Smooth muscle cell (in vitro differentiated cells): ENCODE results near the gene SLC9A3. TPM values are rescaled to one million over a fixed set of nuclear protein-coding genes. Genes with fewer than 3 reads are reported as not detected.
"Not testable (repeated sequence)": the region's sequence is repeated elsewhere in the genome, so short reads cannot be mapped to it uniquely, and the experiment has no call there.

Source experiments
- DNase-seq: peaks from one replicate; lab custom pipeline; 2025; ENCODE audit not compliant: unreplicated experiment; lab: John Stamatoyannopoulos, UW
- H2AFZ ChIP-seq: fragments of 200-600 bp; sonication (generic); 2 replicates; pipeline ENCODE4 v1.6.0; 2016; ENCODE audit warnings: antibody characterized with exemption, low read depth, mild to moderate bottlenecking
- H3F3A ChIP-seq: fragments of 200-600 bp; sonication (generic); 2 replicates; pipeline ENCODE4 v1.6.0; 2017; ENCODE audit warnings: antibody characterized with exemption, low read depth
- H3K27ac ChIP-seq: fragments of 200-600 bp; sonication (generic); 2 replicates; pipeline ENCODE4 v1.5.1; 2016; ENCODE audit warnings: low read depth, mild to moderate bottlenecking
- H3K27me3 ChIP-seq: fragments of 200-600 bp; sonication (generic); 2 replicates; pipeline ENCODE4 v1.6.1; 2016; ENCODE audit warnings: low read depth, mild to moderate bottlenecking
- H3K36me3 ChIP-seq: fragments of 200-600 bp; sonication (generic); 2 replicates; pipeline ENCODE4 v1.5.1; 2016; ENCODE audit warnings: low read depth
- H3K4me1 ChIP-seq: fragments of 200-600 bp; sonication (generic); 2 replicates; pipeline ENCODE4 v1.5.1; 2016; ENCODE audit warnings: low read depth
- H3K4me2 ChIP-seq: fragments of 200-600 bp; sonication (generic); 2 replicates; pipeline ENCODE4 v1.6.0; 2016; ENCODE audit warnings: mild to moderate bottlenecking
- H3K4me3 ChIP-seq: fragments of 200-600 bp; sonication (generic); 2 replicates; pipeline ENCODE4 v1.5.1; 2016; ENCODE audit warnings: mild to moderate bottlenecking
- H3K79me2 ChIP-seq: fragments of 200-600 bp; sonication (generic); 2 replicates; pipeline ENCODE4 v1.6.0; 2016; ENCODE audit warnings: low read depth, mild to moderate bottlenecking
- H3K9ac ChIP-seq: fragments of 200-600 bp; sonication (generic); 2 replicates; pipeline ENCODE4 v1.6.0; 2016; ENCODE audit warnings: low read depth
- H3K9me3 ChIP-seq: fragments of 200-600 bp; sonication (generic); replicated peaks from 2 replicates; pipeline ENCODE4 v1.5.1; 2016; ENCODE audit warnings: low read depth
- H4K20me1 ChIP-seq: fragments of 200-600 bp; sonication (generic); 2 replicates; pipeline ENCODE4 v1.6.0; 2016; ENCODE audit warnings: low read depth
- WGBS: methylation state at CpG from one replicate; pipeline ENCODE4 v1.1.7; 2016; ENCODE audit warnings: low lambda C conversion rate; 5-methylcytosine and 5-hydroxymethylcytosine counted together
- polyA plus RNA-seq: library from polyadenylated mRNA; unstranded; fragments of >200 nt; fragmentation: Nextera tagmentation; extraction: Ambion mirVana; gene quantifications from 2 replicates; pipeline ENCODE4 v1.2.1, GENCODE V29; 2016
- total RNA-seq: library from RNA; depleted of rRNA; stranded (reverse); fragments of >200 nt; gene quantifications from 2 replicates; pipeline ENCODE4 v1.2.3, GENCODE V29; 2014
- TF ChIP-seq, protein P1 (sequence below): fragments of 200-600 bp; sonication (generic); IDR thresholded peaks from 2 replicates; pipeline ENCODE4 v1.5.1; 2017; ENCODE audit warnings: borderline replicate concordance, mild to moderate bottlenecking, antibody characterized with exemption; ENCODE audit not compliant: insufficient read depth, poor library complexity, severe bottlenecking

The SLC9A3 gene
- total and polyA plus RNA-seq, 2 experiments from 2014 or later: 1.1 to 1.8 TPM

DNA sequence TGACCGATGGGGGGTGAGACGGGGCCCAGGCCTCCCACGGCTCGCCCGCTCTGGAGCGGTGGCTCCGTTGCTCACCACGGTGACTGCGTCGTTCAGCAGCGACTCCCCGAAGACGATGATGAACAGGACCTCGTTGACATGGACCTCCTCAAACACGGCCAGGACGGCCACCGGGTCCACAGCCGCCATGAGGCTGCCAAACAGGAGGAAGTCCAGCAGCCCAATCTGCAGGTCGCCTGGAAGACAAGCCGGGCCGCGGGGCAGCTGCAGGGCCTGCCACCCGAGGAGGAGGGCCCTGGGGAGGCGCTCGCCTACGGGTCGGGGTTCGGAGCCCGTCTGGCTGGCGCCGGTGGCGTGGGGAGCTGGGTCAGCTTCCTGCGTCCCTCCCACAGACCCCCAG, 36.0 kb downstream of the SLC9A3 start:
- Histone ChIP-seq H3K4me2 (no peak overlapping the region), H3K9ac (no peak overlapping the region), H3K79me2 (no peaks in the 10 kb centered on the region), H3K4me1 (no peaks in the 10 kb centered on the region), H3K27ac (no peak overlapping the region), H3F3A (no peaks in the 10 kb centered on the region), H2AFZ (no peak overlapping the region), H4K20me1 (no peaks in the 10 kb centered on the region), H3K9me3 (no peaks in the 10 kb centered on the region), H3K36me3 (no peaks in the 10 kb centered on the region), H3K27me3 (peaks cover 8% of the 10 kb centered on the region), H3K4me3 (no peak overlapping the region)
- 95% methylated on average over 32 of the region's 33 CpGs for WGBS
- DNase-seq: no peak
- TF ChIP-seq, protein P1, sequence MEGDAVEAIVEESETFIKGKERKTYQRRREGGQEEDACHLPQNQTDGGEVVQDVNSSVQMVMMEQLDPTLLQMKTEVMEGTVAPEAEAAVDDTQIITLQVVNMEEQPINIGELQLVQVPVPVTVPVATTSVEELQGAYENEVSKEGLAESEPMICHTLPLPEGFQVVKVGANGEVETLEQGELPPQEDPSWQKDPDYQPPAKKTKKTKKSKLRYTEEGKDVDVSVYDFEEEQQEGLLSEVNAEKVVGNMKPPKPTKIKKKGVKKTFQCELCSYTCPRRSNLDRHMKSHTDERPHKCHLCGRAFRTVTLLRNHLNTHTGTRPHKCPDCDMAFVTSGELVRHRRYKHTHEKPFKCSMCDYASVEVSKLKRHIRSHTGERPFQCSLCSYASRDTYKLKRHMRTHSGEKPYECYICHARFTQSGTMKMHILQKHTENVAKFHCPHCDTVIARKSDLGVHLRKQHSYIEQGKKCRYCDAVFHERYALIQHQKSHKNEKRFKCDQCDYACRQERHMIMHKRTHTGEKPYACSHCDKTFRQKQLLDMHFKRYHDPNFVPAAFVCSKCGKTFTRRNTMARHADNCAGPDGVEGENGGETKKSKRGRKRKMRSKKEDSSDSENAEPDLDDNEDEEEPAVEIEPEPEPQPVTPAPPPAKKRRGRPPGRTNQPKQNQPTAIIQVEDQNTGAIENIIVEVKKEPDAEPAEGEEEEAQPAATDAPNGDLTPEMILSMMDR: no peak

DNA sequence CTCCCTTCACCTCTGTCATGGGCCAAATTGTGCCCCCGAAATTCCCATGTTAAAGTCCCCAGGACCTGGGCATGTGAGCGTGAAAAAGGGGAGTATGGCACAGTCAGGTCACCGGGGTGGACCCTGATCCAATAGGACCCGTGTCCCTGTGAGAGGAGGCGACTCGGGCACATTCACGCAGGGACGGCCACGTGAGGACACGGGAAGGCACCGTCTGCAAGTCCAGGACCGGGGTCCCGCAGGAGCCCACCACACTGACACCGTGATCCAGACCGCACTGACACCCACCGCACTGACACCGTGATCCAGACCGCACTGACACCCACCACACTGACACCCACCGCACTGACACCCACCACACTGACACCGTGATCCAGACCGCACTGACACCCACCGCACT, 37.7 kb downstream of the SLC9A3 start:
- H3K27ac ChIP-seq, H4K20me1 ChIP-seq, H3K4me3 ChIP-seq, H3F3A ChIP-seq, H3K9me3 ChIP-seq, H3K79me2 ChIP-seq, H3K27me3 ChIP-seq, H3K4me1 ChIP-seq, H3K36me3 ChIP-seq, H3K4me2 ChIP-seq, H3K9ac ChIP-seq, DNase-seq, H2AFZ ChIP-seq: not testable (repeated sequence)
- WGBS: 95% methylated on average over 4 of the region's 22 CpGs

DNA sequence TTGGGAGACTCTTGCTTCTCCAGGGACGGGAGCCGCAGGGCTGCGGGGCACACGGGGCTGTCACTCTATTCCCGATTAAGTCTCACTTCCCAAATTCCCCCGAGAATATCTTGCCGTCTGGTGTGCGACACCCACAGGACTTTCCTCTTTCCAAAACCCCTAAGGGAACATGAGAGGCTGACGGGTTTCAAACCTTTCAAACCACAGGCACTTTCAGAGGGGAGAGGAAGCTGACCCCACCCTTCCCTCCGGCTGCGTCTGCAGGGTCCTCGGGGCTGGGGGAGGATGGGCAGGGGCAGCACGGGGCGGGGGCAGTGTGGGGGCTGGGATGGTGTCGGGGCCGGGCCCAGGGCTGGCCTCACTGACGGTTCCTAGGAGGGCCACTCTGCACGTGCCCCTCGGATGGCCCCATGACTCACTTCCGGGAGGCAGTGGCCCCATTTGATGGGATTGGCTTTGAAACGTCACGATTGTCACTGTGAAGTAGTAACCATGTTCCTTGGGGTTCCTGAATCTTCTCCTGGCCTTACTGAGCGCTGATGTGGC, 38.2 kb downstream of the SLC9A3 start:
- Histone ChIP-seq H3K4me3 (no peak overlapping the region), H3K36me3 (no peaks in the 10 kb centered on the region), H3K79me2 (no peaks in the 10 kb centered on the region), H3F3A (no peaks in the 10 kb centered on the region), H3K4me1 (no peaks in the 10 kb centered on the region), H3K27me3 (no peaks in the 10 kb centered on the region), H2AFZ (no peak overlapping the region), H4K20me1 (no peaks in the 10 kb centered on the region), H3K9ac (no peak overlapping the region), H3K9me3 (no peaks in the 10 kb centered on the region), H3K27ac (no peak overlapping the region), H3K4me2 (no peak overlapping the region)
- TF ChIP-seq, protein P1: no peak
- WGBS: 73% methylated on average over 23 of the region's 23 CpGs
- DNase-seq: no peak

DNA sequence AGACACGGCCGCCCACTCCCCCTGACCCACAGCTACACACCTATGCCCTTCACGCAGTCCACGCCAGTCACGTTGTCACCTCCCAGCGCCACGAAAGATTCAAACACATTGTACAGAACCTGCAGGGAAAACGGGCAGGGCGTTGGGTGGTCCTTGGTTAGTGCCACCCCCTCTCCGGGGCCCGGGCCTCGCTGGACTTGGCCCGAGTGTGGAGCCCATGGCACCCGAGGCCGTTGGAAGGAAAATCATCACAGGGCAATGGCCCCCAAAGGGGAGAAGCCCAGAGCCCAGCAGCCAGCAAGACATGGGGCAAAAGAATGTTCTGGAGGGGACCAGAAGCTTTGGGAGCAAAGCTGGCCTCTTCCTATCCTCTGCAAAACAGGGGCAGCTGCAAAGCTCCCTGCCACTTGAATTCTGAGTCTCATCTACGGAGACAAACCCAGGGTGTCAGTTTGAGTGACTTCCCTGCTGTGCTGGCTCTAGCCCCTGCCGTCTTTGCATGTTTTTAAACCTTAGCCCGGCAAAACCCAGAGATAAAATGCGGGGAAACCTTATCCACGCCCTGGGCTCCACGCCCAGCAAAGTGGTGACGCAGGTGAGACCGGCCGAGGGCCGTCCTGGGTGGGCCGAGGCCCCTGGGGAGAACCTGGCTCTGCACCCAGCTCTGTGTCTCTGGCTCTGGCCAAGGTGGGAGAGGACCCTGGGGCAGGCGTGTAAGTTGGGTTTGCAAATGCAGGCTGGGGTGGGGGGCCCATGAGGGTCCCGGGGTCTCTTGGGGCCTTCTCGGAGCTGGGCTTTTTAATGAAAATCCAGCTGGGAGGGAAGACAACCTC, 38.9 kb downstream of the SLC9A3 start:
- no peaks in the 10 kb centered on the region for H3F3A ChIP-seq
- no peaks in the 10 kb centered on the region for H4K20me1 ChIP-seq
- no peak overlapping the region for H3K27ac ChIP-seq
- H3K4me2 ChIP-seq: no peak overlapping the region
- H3K9ac ChIP-seq: no peak overlapping the region
- H3K27me3 ChIP-seq: no peaks in the 10 kb centered on the region
- H3K4me1 ChIP-seq: no peaks in the 10 kb centered on the region
- H3K36me3 ChIP-seq: no peaks in the 10 kb centered on the region
- H3K79me2 ChIP-seq: no peaks in the 10 kb centered on the region
- H3K9me3 ChIP-seq: no peaks in the 10 kb centered on the region
- no peak overlapping the region for H2AFZ ChIP-seq
- 90% methylated on average over 29 of the region's 29 CpGs for WGBS
- no peak overlapping the region for H3K4me3 ChIP-seq
- TF ChIP-seq, protein P1: no peak
- no peak for DNase-seq
